ENCODE results near the gene SLC12A9. TPM values are rescaled to one million over a fixed set of nuclear protein-coding genes. Genes with fewer than 3 reads are reported as not detected.
A peak's percentile ranks its signal among the peaks of the same experiment; 100 is the strongest.

SLC12A9 gene
- total RNA-seq, 1 donor from 2014 or later = 19.4 TPM

DNA sequence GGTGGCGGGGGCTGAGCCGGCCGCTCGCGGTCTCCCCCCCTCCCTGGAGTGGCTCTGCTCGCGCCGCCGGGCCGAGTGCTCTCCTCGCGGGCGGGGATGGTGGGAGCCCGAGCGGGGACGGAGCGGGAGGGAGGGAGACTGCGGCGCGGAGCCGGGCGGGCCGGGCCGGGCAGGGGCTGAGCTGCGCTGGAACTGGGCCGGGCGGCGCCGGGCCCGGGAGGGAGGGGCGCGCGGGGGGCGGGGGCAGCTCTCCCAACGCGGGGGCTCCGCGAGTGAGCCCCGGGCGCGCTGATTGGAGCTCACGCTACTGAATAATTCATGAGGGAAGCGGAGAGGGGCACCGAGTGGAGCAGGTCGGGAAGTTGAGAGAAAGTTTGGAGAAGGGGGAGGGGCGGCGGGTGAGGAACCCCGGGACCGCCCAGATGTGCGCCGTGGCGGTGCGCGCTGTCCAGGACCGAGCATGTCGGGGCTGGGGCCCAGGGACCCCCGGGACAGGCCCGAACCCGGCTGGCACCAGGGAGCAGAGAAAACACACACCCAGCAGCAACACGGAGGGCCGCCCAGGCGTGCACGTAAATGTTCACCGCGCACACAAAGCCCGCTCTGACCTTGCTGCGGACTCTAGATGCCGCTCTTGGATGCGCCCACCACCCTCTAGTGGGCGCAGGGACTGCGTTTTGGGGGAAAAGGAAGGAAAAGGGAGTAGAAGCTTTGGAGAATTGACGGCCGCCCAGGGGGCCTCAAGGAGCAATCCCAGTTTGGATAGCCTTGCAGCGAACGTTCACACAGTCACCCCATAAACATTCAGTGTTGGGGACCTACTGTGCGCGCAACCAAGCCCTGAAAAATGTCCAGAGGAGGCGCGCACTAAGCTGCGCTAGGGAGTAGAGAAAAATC lies 24.9 kb upstream of the SLC12A9 start, which contains the start of gene EPHB4:
Gene EPHB4 (minus strand): TSS at position 194 of the 897 bp plus-strand sequence. CDS start 493 bp downstream, outside the sequence.
- no peak for DNase-seq (ENCODE audit: low spot score in 2 of 2)
- Histone ChIP-seq H3K9me3 (no peaks in the 10 kb centered on the region), H3K4me3 (peak within 1 kb of the TSS; percentile 71 to 78), H3K36me3 (peaks cover 0 to 4% of the 10 kb centered on the region in 2 donors), H3K27me3 (peaks cover 5% of the 10 kb centered on the region), H3K4me1 (peaks cover 0 to 3% of the 10 kb centered on the region in 2 donors), H3K27ac (no peak within 1 kb of the TSS)
- intact Hi-C loops (cut with DNase I) = no loop called here
- TF ChIP-seq, protein P1, sequence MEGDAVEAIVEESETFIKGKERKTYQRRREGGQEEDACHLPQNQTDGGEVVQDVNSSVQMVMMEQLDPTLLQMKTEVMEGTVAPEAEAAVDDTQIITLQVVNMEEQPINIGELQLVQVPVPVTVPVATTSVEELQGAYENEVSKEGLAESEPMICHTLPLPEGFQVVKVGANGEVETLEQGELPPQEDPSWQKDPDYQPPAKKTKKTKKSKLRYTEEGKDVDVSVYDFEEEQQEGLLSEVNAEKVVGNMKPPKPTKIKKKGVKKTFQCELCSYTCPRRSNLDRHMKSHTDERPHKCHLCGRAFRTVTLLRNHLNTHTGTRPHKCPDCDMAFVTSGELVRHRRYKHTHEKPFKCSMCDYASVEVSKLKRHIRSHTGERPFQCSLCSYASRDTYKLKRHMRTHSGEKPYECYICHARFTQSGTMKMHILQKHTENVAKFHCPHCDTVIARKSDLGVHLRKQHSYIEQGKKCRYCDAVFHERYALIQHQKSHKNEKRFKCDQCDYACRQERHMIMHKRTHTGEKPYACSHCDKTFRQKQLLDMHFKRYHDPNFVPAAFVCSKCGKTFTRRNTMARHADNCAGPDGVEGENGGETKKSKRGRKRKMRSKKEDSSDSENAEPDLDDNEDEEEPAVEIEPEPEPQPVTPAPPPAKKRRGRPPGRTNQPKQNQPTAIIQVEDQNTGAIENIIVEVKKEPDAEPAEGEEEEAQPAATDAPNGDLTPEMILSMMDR (IDR thresholded peaks at IDR 0.05) = no peak

DNA sequence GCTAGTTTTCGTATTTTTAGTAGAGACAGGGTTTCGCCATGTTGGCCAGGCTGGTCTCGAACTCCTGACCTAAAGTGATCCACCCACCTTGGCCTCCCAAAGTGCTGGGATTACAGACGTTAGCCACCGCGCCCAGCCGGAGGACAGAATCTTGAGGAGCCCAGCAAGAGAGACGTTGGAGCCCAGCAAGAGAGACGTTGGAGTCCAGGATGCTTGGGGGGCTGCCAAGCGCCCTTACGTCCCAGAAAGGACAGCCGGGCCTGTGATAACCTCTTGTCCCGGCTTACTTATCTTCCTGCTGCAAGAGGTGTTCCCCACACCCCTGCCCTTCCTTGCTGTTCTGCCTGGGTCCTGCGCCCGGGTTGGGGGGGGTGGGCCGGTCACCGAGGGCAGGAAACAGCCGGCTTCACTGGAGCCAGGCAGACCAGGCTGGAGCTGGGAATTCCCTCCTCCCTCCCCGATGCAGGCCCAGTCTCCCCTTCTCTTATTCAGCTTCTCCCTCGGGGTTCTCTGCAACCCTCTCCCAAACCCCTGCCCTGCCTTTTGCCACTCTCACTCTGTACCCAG lies 23.3 kb upstream of the SLC12A9 start:
- no peak for DNase-seq (ENCODE audit: low spot score in 2 of 2)
- peaks cover 0 to 3% of the 10 kb centered on the region in 2 donors for H3K4me1 ChIP-seq
- no peaks in the 10 kb centered on the region for H3K36me3 ChIP-seq
- H3K4me3 ChIP-seq = no peak overlapping the region
- peak overlapping the region in 1 of 2 donors; percentile 18 for H3K27ac ChIP-seq
- TF ChIP-seq, protein P1 (IDR thresholded peaks at IDR 0.05) = no peak
- intact Hi-C loops (cut with DNase I) = no loop called here
- H3K9me3 ChIP-seq = no peaks in the 10 kb centered on the region
- peaks cover 5% of the 10 kb centered on the region for H3K27me3 ChIP-seq

DNA sequence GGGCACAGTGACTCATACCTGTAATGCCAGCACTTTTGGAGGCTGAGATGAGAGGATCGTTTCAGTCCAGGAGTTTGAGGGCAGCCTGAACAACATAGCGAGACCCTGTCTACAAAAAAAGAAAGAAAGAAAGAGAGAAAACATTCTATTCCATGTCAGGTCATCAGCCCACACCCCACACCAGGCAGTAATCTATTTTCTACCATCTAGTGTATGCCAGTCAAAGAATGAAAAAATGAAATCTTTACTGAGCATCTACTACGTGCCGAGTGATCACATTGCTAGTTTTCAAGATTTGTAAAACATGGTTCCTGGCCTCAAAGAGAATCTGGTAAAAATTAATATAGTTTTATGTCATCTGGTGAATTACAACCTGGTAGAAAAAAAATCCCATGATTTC lies 22.1 kb upstream of the SLC12A9 start:
- DNase-seq (ENCODE audit: low spot score in 2 of 2) = no peak
- H3K4me3 ChIP-seq = no peak overlapping the region
- intact Hi-C loops (cut with DNase I) = no loop called here
- no peak overlapping the region for H3K27ac ChIP-seq
- peaks cover 5% of the 10 kb centered on the region for H3K27me3 ChIP-seq
- no peaks in the 10 kb centered on the region for H3K9me3 ChIP-seq
- TF ChIP-seq, protein P1 (IDR thresholded peaks at IDR 0.05) = no peak
- H3K36me3 ChIP-seq = no peaks in the 10 kb centered on the region
- H3K4me1 ChIP-seq = peaks cover 0 to 3% of the 10 kb centered on the region in 2 donors

DNA sequence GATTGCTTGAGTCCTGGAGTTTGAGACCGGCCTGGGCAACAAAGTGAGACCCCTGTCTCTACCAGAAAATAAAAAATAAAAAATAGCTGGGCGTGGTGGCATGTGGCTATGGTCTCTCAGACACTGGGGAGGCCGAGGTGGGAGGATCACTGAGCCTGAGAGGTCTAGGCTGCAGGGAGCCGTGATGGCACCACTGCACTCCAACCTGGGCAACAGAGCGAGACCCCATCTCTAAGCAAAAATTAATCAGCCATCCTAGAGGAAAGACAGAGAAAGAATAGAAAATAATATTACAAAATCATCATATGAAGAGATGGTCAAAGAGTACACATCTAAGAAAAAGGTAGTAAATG lies 20.3 kb upstream of the SLC12A9 start:
- Histone ChIP-seq H3K27me3 (peaks cover 5% of the 10 kb centered on the region), H3K9me3 (no peaks in the 10 kb centered on the region), H3K4me1 (peaks cover 0 to 6% of the 10 kb centered on the region in 2 donors), H3K4me3 (no peak overlapping the region), H3K27ac (no peak overlapping the region), H3K36me3 (no peaks in the 10 kb centered on the region)
- DNase-seq (ENCODE audit: low spot score in 2 of 2) = no peak
- intact Hi-C loops (cut with DNase I) = no loop called here
- TF ChIP-seq, protein P1 (IDR thresholded peaks at IDR 0.05) = no peak

DNA sequence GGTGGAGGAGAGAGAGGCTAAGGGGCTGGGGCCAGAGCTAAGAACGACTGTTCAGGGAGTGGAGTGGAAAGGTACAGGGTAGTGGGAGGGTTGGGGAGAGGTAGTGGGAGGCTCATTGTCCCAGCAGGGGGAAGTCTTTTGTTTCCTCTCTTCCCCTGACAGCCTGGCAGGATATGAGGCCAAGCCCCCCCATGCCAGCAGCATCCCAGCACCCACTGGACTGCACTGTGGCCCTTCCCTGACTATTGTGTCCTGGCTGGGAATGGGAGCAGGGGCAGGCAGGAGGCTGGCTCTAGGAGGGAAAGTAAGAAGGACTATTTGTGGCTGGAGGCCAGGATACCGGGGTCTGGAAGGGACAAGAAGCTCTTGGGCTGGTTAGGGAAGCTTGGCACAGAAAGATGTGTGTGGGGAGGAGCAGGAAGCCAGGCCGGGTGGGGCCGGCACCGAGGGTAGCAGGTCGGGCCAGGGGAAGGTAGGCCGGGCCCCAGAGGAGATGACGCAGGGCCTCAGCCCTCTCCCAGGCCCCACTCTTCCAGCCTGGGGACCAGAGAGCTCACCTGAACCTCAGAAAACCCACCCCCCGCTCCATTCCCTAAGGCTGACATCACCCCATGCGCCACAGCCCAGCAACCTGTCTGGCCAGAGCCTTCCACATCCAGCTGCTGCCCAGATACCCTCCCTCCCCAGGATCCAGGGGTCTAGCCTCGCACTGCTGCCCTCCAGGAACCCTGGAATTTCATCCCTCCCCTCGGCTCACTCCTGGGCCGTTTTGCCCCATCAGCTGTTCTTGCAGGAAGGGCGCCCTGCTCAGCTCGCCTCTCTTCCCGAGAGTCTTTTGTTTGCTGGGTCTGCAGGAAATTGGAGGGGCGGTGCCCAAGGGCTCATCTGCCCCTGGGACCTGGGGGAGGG lies 16.4 kb upstream of the SLC12A9 start:
- intact Hi-C loops (cut with DNase I) = loop anchor here (2.0 to 5.0 kb wide), 2 partner anchors 17 to 129 kb away; partner anchors contain the start of genes POP7 and SLC12A9
- H3K4me3 ChIP-seq = peak overlapping the region; percentile 35 to 55
- H3K27me3 ChIP-seq = no peaks in the 10 kb centered on the region
- no peaks in the 10 kb centered on the region for H3K9me3 ChIP-seq
- peak overlapping the region in 1 of 2 donors; percentile 62 for H3K27ac ChIP-seq
- TF ChIP-seq, protein P1 (IDR thresholded peaks at IDR 0.05) = no peak
- H3K36me3 ChIP-seq = no peaks in the 10 kb centered on the region
- no peak for DNase-seq (ENCODE audit: low spot score in 2 of 2)
- peaks cover 0 to 3% of the 10 kb centered on the region in 2 donors for H3K4me1 ChIP-seq

Measured in ascending aorta (tissue), 2 donors.